Smooth muscle cell (in vitro differentiated cells): ENCODE measurements around the gene ELL2. TPM values are rescaled to one million over a fixed set of nuclear protein-coding genes. Genes with fewer than 3 reads are reported as not detected.

Experiments used
- DNase-seq: peaks from one replicate; lab custom pipeline; 2025; ENCODE audit not compliant: unreplicated experiment; lab: John Stamatoyannopoulos, UW
- H2AFZ ChIP-seq: fragments of 200-600 bp; sonication (generic); 2 replicates; pipeline ENCODE4 v1.6.0; 2016; ENCODE audit warnings: antibody characterized with exemption, low read depth, mild to moderate bottlenecking
- H3F3A ChIP-seq: fragments of 200-600 bp; sonication (generic); 2 replicates; pipeline ENCODE4 v1.6.0; 2017; ENCODE audit warnings: antibody characterized with exemption, low read depth
- H3K27ac ChIP-seq: fragments of 200-600 bp; sonication (generic); 2 replicates; pipeline ENCODE4 v1.5.1; 2016; ENCODE audit warnings: low read depth, mild to moderate bottlenecking
- H3K27me3 ChIP-seq: fragments of 200-600 bp; sonication (generic); 2 replicates; pipeline ENCODE4 v1.6.1; 2016; ENCODE audit warnings: low read depth, mild to moderate bottlenecking
- H3K36me3 ChIP-seq: fragments of 200-600 bp; sonication (generic); 2 replicates; pipeline ENCODE4 v1.5.1; 2016; ENCODE audit warnings: low read depth
- H3K4me1 ChIP-seq: fragments of 200-600 bp; sonication (generic); 2 replicates; pipeline ENCODE4 v1.5.1; 2016; ENCODE audit warnings: low read depth
- H3K4me2 ChIP-seq: fragments of 200-600 bp; sonication (generic); 2 replicates; pipeline ENCODE4 v1.6.0; 2016; ENCODE audit warnings: mild to moderate bottlenecking
- H3K4me3 ChIP-seq: fragments of 200-600 bp; sonication (generic); 2 replicates; pipeline ENCODE4 v1.5.1; 2016; ENCODE audit warnings: mild to moderate bottlenecking
- H3K79me2 ChIP-seq: fragments of 200-600 bp; sonication (generic); 2 replicates; pipeline ENCODE4 v1.6.0; 2016; ENCODE audit warnings: low read depth, mild to moderate bottlenecking
- H3K9ac ChIP-seq: fragments of 200-600 bp; sonication (generic); 2 replicates; pipeline ENCODE4 v1.6.0; 2016; ENCODE audit warnings: low read depth
- H3K9me3 ChIP-seq: fragments of 200-600 bp; sonication (generic); replicated peaks from 2 replicates; pipeline ENCODE4 v1.5.1; 2016; ENCODE audit warnings: low read depth
- H4K20me1 ChIP-seq: fragments of 200-600 bp; sonication (generic); 2 replicates; pipeline ENCODE4 v1.6.0; 2016; ENCODE audit warnings: low read depth
- WGBS: methylation state at CpG from one replicate; pipeline ENCODE4 v1.1.7; 2016; ENCODE audit warnings: low lambda C conversion rate; 5-methylcytosine and 5-hydroxymethylcytosine counted together
- polyA plus RNA-seq: library from polyadenylated mRNA; unstranded; fragments of >200 nt; fragmentation: Nextera tagmentation; extraction: Ambion mirVana; gene quantifications from 2 replicates; pipeline ENCODE4 v1.2.1, GENCODE V29; 2016
- total RNA-seq: library from RNA; depleted of rRNA; stranded (reverse); fragments of >200 nt; gene quantifications from 2 replicates; pipeline ENCODE4 v1.2.3, GENCODE V29; 2014
- TF ChIP-seq, protein P1 (sequence below): fragments of 200-600 bp; sonication (generic); IDR thresholded peaks from 2 replicates; pipeline ENCODE4 v1.5.1; 2017; ENCODE audit warnings: borderline replicate concordance, mild to moderate bottlenecking, antibody characterized with exemption; ENCODE audit not compliant: insufficient read depth, poor library complexity, severe bottlenecking

ELL2 gene
- total and polyA plus RNA-seq, 2 experiments from 2014 or later: 14.4 to 49.9 TPM

DNA sequence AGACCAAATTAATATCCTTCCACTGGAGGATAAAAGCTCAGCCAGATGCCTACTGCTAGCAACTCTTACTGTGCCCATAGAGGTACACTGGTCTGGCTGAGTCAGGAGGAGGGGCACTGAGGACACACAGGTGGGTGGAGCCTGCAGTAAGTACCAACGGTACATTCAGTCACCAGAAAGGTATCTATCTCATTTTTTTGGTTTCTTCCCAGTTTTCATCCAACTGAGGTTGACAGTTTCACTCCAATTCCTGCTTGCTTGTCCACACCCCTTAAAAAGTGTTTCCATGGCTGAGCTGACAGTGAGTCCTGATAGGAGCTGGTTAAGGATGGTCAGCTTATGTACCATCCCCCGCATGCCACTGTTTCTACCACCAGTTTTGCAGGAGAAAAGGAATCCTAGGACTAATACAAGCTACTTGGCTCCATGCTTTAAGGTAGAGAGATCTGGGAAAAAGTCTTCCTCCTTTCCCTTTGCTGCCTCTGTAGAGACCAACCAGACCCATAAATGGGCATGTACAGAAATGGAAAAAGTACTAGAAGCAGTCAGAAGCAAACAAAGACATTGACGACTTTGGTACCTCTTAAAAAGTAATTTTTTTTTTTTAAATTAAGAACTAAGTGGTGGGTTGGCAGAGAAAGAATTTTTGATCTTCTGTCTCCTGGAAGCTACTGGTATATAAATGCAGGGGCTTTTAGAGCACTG lies 3.2 kb downstream of the ELL2 start:
- Histone ChIP-seq H3K36me3 (no peaks in the 10 kb centered on the region), H4K20me1 (peaks cover 75% of the 10 kb centered on the region), H3K9ac (no peak overlapping the region), H3K4me3 (peak overlapping the region; percentile 77), H3K27ac (no peak overlapping the region), H3K4me2 (peak overlapping the region; percentile 98), H3F3A (peaks cover 5% of the 10 kb centered on the region), H3K9me3 (no peaks in the 10 kb centered on the region), H3K4me1 (peaks cover 25% of the 10 kb centered on the region), H3K27me3 (no peaks in the 10 kb centered on the region), H3K79me2 (peaks cover 74% of the 10 kb centered on the region), H2AFZ (no peak overlapping the region)
- DNase-seq: no peak
- 86% methylated on average over 3 of the region's 3 CpGs for WGBS
- TF ChIP-seq, protein P1, sequence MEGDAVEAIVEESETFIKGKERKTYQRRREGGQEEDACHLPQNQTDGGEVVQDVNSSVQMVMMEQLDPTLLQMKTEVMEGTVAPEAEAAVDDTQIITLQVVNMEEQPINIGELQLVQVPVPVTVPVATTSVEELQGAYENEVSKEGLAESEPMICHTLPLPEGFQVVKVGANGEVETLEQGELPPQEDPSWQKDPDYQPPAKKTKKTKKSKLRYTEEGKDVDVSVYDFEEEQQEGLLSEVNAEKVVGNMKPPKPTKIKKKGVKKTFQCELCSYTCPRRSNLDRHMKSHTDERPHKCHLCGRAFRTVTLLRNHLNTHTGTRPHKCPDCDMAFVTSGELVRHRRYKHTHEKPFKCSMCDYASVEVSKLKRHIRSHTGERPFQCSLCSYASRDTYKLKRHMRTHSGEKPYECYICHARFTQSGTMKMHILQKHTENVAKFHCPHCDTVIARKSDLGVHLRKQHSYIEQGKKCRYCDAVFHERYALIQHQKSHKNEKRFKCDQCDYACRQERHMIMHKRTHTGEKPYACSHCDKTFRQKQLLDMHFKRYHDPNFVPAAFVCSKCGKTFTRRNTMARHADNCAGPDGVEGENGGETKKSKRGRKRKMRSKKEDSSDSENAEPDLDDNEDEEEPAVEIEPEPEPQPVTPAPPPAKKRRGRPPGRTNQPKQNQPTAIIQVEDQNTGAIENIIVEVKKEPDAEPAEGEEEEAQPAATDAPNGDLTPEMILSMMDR: no peak

DNA sequence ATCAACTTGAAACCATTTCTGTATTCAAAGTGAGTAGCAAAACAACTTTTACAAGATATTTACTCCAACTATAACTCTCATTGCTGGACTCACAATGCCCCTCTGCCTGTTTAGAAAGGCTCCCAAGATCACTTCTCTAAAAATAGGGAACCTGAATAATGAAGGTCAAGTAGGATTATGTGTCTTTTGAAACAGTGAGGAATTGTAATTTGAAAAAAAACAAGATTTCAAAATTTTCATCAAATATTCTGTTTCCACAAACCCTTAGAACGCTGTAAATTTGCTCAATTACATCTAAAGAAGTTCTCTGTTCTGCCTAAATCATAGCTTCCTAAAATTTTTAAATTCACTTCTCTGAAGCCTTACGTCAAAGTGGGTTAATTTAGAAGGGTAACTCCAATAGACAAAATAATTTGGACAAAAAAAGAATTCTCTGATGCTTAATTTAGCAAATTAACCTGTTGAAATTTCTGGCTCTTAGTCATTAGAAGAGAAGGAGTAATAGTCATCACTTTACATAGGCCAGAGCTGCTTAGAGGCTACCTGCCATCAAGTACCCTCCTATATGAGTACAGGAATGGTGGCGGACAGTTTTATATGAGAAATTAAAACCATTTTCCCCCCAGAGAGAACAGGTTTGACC lies 4.0 kb downstream of the ELL2 start:
- H3K36me3 ChIP-seq: no peaks in the 10 kb centered on the region
- H3K9me3 ChIP-seq: no peaks in the 10 kb centered on the region
- 98% methylated on average over 3 of the region's 3 CpGs for WGBS
- no peak for DNase-seq
- peaks cover 82% of the 10 kb centered on the region for H3K79me2 ChIP-seq
- no peak overlapping the region for H2AFZ ChIP-seq
- peaks cover 3% of the 10 kb centered on the region for H3F3A ChIP-seq
- peaks cover 25% of the 10 kb centered on the region for H3K4me1 ChIP-seq
- no peaks in the 10 kb centered on the region for H3K27me3 ChIP-seq
- H3K27ac ChIP-seq: no peak overlapping the region
- peak overlapping the region; percentile 77 for H3K4me3 ChIP-seq
- peak overlapping the region; percentile 98 for H3K4me2 ChIP-seq
- H4K20me1 ChIP-seq: peaks cover 83% of the 10 kb centered on the region
- TF ChIP-seq, protein P1: no peak
- H3K9ac ChIP-seq: no peak overlapping the region

DNA sequence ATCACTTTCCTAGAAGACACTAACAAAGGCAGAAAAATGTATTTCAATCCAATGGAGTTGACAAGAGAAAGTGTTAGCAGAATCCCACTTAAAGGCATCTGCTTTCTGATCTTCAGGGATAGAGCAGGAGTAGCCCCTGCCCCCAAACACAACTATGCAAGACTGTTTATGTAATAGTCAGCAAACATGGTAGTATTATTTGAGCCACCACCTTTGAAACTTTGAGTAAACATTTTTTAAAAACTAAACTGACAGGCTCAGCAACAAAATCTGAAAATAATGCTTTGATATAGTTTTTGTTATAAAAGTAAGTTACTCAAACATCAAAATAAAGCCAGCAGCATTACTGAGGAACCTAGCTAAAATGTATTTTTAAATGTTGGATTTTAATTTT lies 4.8 kb downstream of the ELL2 start:
- Histone ChIP-seq H3K4me1 (peaks cover 25% of the 10 kb centered on the region), H4K20me1 (peaks cover 90% of the 10 kb centered on the region), H2AFZ (no peak overlapping the region), H3K79me2 (peaks cover 90% of the 10 kb centered on the region), H3K36me3 (no peaks in the 10 kb centered on the region), H3K27me3 (no peaks in the 10 kb centered on the region), H3K27ac (no peak overlapping the region), H3F3A (no peaks in the 10 kb centered on the region), H3K4me3 (peak overlapping the region; percentile 77), H3K9me3 (no peaks in the 10 kb centered on the region), H3K9ac (no peak overlapping the region), H3K4me2 (peak overlapping the region; percentile 98)
- TF ChIP-seq, protein P1: no peak
- DNase-seq: no peak
